A673 (cell line): ENCODE measurements around the gene ANKRD55.

Experiments used
- EZH2 ChIP-seq: fragments of 200-600 bp; sonication (generic); IDR thresholded peaks from 2 replicates; pipeline ENCODE4 v1.6.1; 2017; ENCODE audit warnings: borderline replicate concordance, low read depth, mild to moderate bottlenecking, mixed read lengths, antibody characterized with exemption, low read length; ENCODE audit not compliant: poor library complexity, severe bottlenecking
- TF ChIP-seq, protein P1 (sequence below): fragments of 300-800, 200-600 bp; sonication (generic); conservative IDR thresholded peaks from 2 replicates; pipeline ENCODE4 v1.5.1; 2017; ENCODE audit warnings: low read depth, mild to moderate bottlenecking, antibody characterized with exemption, low read length, moderate library complexity, mixed read lengths

DNA sequence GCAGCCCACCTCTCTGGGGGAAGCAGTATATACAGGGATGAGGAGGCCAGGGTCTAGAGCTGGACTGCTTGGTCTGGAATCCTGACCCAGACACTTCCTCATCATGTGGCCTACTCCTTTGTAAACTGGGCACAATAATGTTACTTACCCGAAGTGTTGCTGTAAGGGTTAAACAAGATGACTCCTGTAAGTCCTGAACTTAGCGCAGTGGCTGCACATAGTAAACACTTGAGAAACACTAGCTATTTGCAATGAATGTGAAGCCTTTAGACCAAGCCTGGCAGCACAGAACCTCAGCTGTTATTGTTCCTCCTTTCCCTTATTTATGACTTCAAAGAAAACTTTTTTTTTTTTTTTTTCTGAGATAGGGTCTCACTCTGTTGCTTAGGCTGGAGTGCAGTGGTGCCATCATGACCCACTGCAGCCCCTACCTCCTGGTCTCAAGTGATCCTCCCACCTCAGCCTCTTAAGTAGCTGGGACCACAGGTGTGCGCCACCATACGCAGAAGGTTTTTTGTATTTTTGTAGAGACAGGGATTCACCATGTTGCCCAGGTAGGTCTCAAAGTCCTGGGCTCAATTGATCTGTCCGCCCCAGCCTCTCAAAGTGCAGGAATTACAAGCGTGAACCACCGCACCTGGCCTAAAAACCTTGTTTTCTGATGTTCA, 142.2 kb downstream of the ANKRD55 start:
- TF ChIP-seq, protein P1, sequence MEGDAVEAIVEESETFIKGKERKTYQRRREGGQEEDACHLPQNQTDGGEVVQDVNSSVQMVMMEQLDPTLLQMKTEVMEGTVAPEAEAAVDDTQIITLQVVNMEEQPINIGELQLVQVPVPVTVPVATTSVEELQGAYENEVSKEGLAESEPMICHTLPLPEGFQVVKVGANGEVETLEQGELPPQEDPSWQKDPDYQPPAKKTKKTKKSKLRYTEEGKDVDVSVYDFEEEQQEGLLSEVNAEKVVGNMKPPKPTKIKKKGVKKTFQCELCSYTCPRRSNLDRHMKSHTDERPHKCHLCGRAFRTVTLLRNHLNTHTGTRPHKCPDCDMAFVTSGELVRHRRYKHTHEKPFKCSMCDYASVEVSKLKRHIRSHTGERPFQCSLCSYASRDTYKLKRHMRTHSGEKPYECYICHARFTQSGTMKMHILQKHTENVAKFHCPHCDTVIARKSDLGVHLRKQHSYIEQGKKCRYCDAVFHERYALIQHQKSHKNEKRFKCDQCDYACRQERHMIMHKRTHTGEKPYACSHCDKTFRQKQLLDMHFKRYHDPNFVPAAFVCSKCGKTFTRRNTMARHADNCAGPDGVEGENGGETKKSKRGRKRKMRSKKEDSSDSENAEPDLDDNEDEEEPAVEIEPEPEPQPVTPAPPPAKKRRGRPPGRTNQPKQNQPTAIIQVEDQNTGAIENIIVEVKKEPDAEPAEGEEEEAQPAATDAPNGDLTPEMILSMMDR, result no peak
- no peak for TF ChIP-seq EZH2
